Heart right ventricle (tissue), 16 donors: Measurements from ENCODE around the gene HNRNPCL4. TPM values are rescaled to one million over a fixed set of nuclear protein-coding genes. Genes with fewer than 3 reads are reported as not detected.
"Not testable (repeated sequence)": the region's sequence is repeated elsewhere in the genome, so short reads cannot be mapped to it uniquely, and the experiment has no call there.

Source experiments
- ATAC-seq, 8 donors: fragments of 200-7000 bp; cut with Tn5 transposase; one replicate each; pipeline ENCODE4 v1.9.1; 2020; ENCODE audit warnings: mild to moderate bottlenecking in 8 of 8, moderate library complexity in 8 of 8, moderate number of reproducible peaks in 1 of 8
- DNase-seq, 2 donors: peaks; one replicate each; pipeline ENCODE4 v3.0.0-alpha.2; 2020
- H3K27ac ChIP-seq, 10 donors: fragments of 200-600 bp; sonication (generic) in 2 of 10; one replicate each; pipeline versions ENCODE4 v1.5.0 to v1.8.0; 2020 to 2022; ENCODE audit warnings: mild to moderate bottlenecking in 3 of 10
- H3K27me3 ChIP-seq, 7 donors: fragments of 200-600 bp; one replicate each; pipeline ENCODE4 v1.8.0; 2021 to 2022; ENCODE audit warnings: mild to moderate bottlenecking in 2 of 7
- H3K36me3 ChIP-seq, 9 donors: fragments of 200-600 bp; sonication (generic) in 1 of 9; one replicate each; pipeline versions ENCODE4 v1.5.0 to v1.8.0; 2020 to 2022; ENCODE audit warnings: mild to moderate bottlenecking in 2 of 9
- H3K4me1 ChIP-seq, 9 donors: fragments of 200-600 bp; sonication (generic) in 1 of 9; one replicate each; pipeline versions ENCODE4 v1.5.0 to v1.8.0; 2020 to 2022; ENCODE audit warnings: mild to moderate bottlenecking in 4 of 9
- H3K4me3 ChIP-seq, 10 donors: fragments of 200-600 bp; sonication (generic) in 2 of 10; one replicate each; pipeline versions ENCODE4 v1.5.0 to v1.8.0; 2020 to 2022; ENCODE audit warnings: mild to moderate bottlenecking in 7 of 10, moderate library complexity in 2 of 10
- H3K9me3 ChIP-seq, 11 donors: fragments of 200-600 bp in 10 of 11; sonication (generic) in 2 of 11; one replicate each; pipeline versions ENCODE4 v1.5.0 to v1.8.0; 2013 to 2022; ENCODE audit warnings: mild to moderate bottlenecking in 2 of 11, control low read depth in 1 of 11, moderate library complexity in 1 of 11
- WGBS, 2 donors: extraction: QIAGEN DNeasy Blood & Tissue Kit; methylation state at CpG; one replicate each; pipeline ENCODE4 v1.1.7; 2013; ENCODE audit warnings: inconsistent platforms in 1 of 2; 5-methylcytosine and 5-hydroxymethylcytosine counted together
- intact Hi-C, 10 donors: fragments of 100-400 bp; cut with DNase I; formaldehyde crosslinking; loops; one replicate each; pipeline versions ENCODE4 v1.11.1 to v1.14.2; 2022
- long read RNA-seq, 3 donors: library from polyadenylated mRNA; unstranded; transcript quantifications; one replicate each; pipeline ENCODE4 v2.0.0, GENCODE V29; 2020 to 2021
- polyA plus RNA-seq, 2 donors: library from polyadenylated mRNA; stranded (reverse); fragments of 200-250 nt; gene quantifications; one replicate each; pipeline ENCODE4 v1.2.3, GENCODE V29; 2013
- total RNA-seq, 10 donors: library from RNA; stranded (reverse); fragmentation: NEBNext Ultra II Directional in 3 of 10; extraction: Animal tissue kit (Norgen Biotek cat#: 25700) in 3 of 10; gene quantifications; one replicate each; pipeline versions ENCODE4 v1.2.1 to v1.2.4, GENCODE V29; 2021 to 2023
- donor health status: Arrhythmogenic right ventricular cardiomyopathy.
- donor health status: ischemic (EF 13 %, LVEDD 7.1; RV severe dilation, severe dysfunction).
- donor health status: healthy with polysubstance abuse.
- donor health status: DM: no; HTN: yes; CAD: no.
- donor health status: DM: no; HTN: no; CAD: no.
- donor health status: ischemic (EF 25% LVEDD 6.9; RV normal size, moderate dysfunction).
- donor health status: ischemic (EF 25% LVEDD 5.7; RV mildly dilated, moderate dysfunction).
- donor health status: healthy.
- donor health status: DM: yes; HTN: yes; CAD: no.
- donor health status: Ischemic cardiomyopathy.
- donor health status: ischemic (EF 35%, LVEDD 5.7; RV mildly dilated, moderate dysfunction).
- donor health status: nonischemic (EF 11% LVEDD 7.7; RV severe dilation, severe dysfunction).
- donor health status: DM: yes; HTN: yes; CAD: no.
- donor health status: PGD.
- donor health status: ischemic (EF 29% LVEDD 5.4; RV normal size, mild dysfunction).
- donor health status: nonischemic (EF 23%, LVEDD 6.1; RV moderate dilation, normal function).

HNRNPCL4 gene
- total RNA-seq, result not detected
- not detected for polyA plus RNA-seq
- long read RNA-seq, donor 1, result 0 reads
- long read RNA-seq, donor 2, result 0 reads
- long read RNA-seq, donor 3, result 0 reads

- H3K4me1 ChIP-seq, H3K4me3 ChIP-seq, H3K9me3 ChIP-seq, H3K27ac ChIP-seq, ATAC-seq, DNase-seq, H3K36me3 ChIP-seq, H3K27me3 ChIP-seq, intact Hi-C loops: not testable (repeated sequence)
- no CpG with 5 or more reads among the region's 8 CpGs for WGBS, 2 donors
Measured at GRCh38 chr1:13165531-13165930, at the start of gene HNRNPCL4. Gene HNRNPCL4 (minus strand): TSS chr1:13165631. CDS start chr1:13165467, 164 bp downstream.

GRCh38 chr1:13208712-13209111, 43.3 kb upstream of the HNRNPCL4 start:
- DNase-seq, H3K9me3 ChIP-seq, H3K4me3 ChIP-seq, H3K36me3 ChIP-seq, intact Hi-C loops, H3K27ac ChIP-seq, H3K27me3 ChIP-seq, H3K4me1 ChIP-seq, ATAC-seq: not testable (repeated sequence)
- WGBS, 2 donors, result no CpG with 5 or more reads among the region's 9 CpGs

- ATAC-seq, H3K27me3 ChIP-seq, H3K4me1 ChIP-seq, intact Hi-C loops, H3K27ac ChIP-seq, H3K4me3 ChIP-seq, H3K9me3 ChIP-seq, H3K36me3 ChIP-seq, DNase-seq: not testable (repeated sequence)
- WGBS, 2 donors, result no CpG with 5 or more reads among the region's 5 CpGs
Measured at GRCh38 chr1:13201309-13201708, 35.9 kb upstream of the HNRNPCL4 start, which contains the start of gene PRAMEF13. Gene PRAMEF13 (minus strand): TSS chr1:13201409. CDS start chr1:13199589, 1,820 bp downstream.

GRCh38 chr1:13171548-13171947, 6.1 kb upstream of the HNRNPCL4 start, which contains the start of gene PRAMEF9:
Gene PRAMEF9 (plus strand): TSS chr1:13171848. CDS start chr1:13175281, 3,433 bp downstream.
- not testable (repeated sequence) for ATAC-seq
- whole genome bisulfite sequencing, 2 donors, result 86 to 95% methylated on average over 1 of the region's 2 CpGs

GRCh38 chr1:13155909-13156308, 9.5 kb downstream of the HNRNPCL4 start, which contains the start of gene PRAMEF26:
Gene PRAMEF26 (minus strand): TSS chr1:13156009. CDS start chr1:13153095, 2,914 bp downstream.
- DNase-seq, H3K27me3 ChIP-seq, H3K27ac ChIP-seq, H3K9me3 ChIP-seq, intact Hi-C loops, ATAC-seq, H3K36me3 ChIP-seq, H3K4me3 ChIP-seq, H3K4me1 ChIP-seq: not testable (repeated sequence)
- WGBS, 2 donors, result 75 to 100% methylated on average over 1 of the region's 5 CpGs

More at GRCh38 chr1:13171548-13171947, 6.1 kb upstream of the HNRNPCL4 start, which contains the start of gene PRAMEF9:
- H3K4me3 ChIP-seq, H3K36me3 ChIP-seq, H3K9me3 ChIP-seq, DNase-seq, intact Hi-C loops, H3K4me1 ChIP-seq, H3K27me3 ChIP-seq, H3K27ac ChIP-seq: not testable (repeated sequence)

- intact Hi-C loops, H3K4me1 ChIP-seq, H3K4me3 ChIP-seq, H3K27ac ChIP-seq, ATAC-seq, H3K9me3 ChIP-seq, DNase-seq, H3K36me3 ChIP-seq: not testable (repeated sequence)
- peaks cover 0 to 25% (median 0%) of the 10 kb centered on the region in 7 donors for H3K27me3 ChIP-seq
- WGBS, 2 donors, result 90% methylated on average over 6 of the region's 6 CpGs
Measured at GRCh38 chr1:13116754-13117153, 48.7 kb downstream of the HNRNPCL4 start, which contains the start of gene HNRNPCL2. Gene HNRNPCL2 (minus strand): TSS chr1:13116854. CDS start chr1:13116400, 454 bp downstream.

Other genes with a start within 250 kb of the HNRNPCL4 start
- gene PRAMEF7, start 249.0 kb downstream of the HNRNPCL4 start, total RNA-seq, result not detected
- gene PRAMEF7, start 249.0 kb downstream of the HNRNPCL4 start, polyA plus RNA-seq, result not detected
- gene PRAMEF6, start 218.1 kb downstream of the HNRNPCL4 start, total RNA-seq, result not detected
- gene PRAMEF6, start 218.1 kb downstream of the HNRNPCL4 start, polyA plus RNA-seq, result not detected
- gene PRAMEF27, start 109.1 kb downstream of the HNRNPCL4 start, total RNA-seq, result not detected
- gene PRAMEF27, start 109.1 kb downstream of the HNRNPCL4 start, polyA plus RNA-seq, result not detected
- gene HNRNPCL3, start 104.9 kb downstream of the HNRNPCL4 start, total RNA-seq, result not detected
- not detected for gene HNRNPCL3, start 104.9 kb downstream of the HNRNPCL4 start, polyA plus RNA-seq
- gene PRAMEF25, start 94.9 kb downstream of the HNRNPCL4 start, total RNA-seq, result not detected
- gene PRAMEF25, start 94.9 kb downstream of the HNRNPCL4 start, polyA plus RNA-seq, result not detected
- not detected for gene HNRNPCL2, start 48.8 kb downstream of the HNRNPCL4 start, total RNA-seq
- gene HNRNPCL2, start 48.8 kb downstream of the HNRNPCL4 start, polyA plus RNA-seq, result not detected
- not detected for gene PRAMEF26, start 9.6 kb downstream of the HNRNPCL4 start, total RNA-seq
- gene PRAMEF26, start 9.6 kb downstream of the HNRNPCL4 start, polyA plus RNA-seq, result not detected
- not detected for gene PRAMEF9, start 6.2 kb upstream of the HNRNPCL4 start, total RNA-seq
- not detected for gene PRAMEF9, start 6.2 kb upstream of the HNRNPCL4 start, polyA plus RNA-seq
- gene PRAMEF13, start 35.8 kb upstream of the HNRNPCL4 start, total RNA-seq, result not detected
- not detected for gene PRAMEF13, start 35.8 kb upstream of the HNRNPCL4 start, polyA plus RNA-seq
- not detected for gene PRAMEF18, start 60.5 kb upstream of the HNRNPCL4 start, total RNA-seq
- gene PRAMEF18, start 60.5 kb upstream of the HNRNPCL4 start, polyA plus RNA-seq, result not detected
- gene PRAMEF5, start 88.6 kb upstream of the HNRNPCL4 start, total RNA-seq, result not detected
- gene PRAMEF5, start 88.6 kb upstream of the HNRNPCL4 start, polyA plus RNA-seq, result not detected
- not detected for gene PRAMEF8, start 119.5 kb upstream of the HNRNPCL4 start, total RNA-seq
- not detected for gene PRAMEF8, start 119.5 kb upstream of the HNRNPCL4 start, polyA plus RNA-seq
- gene PRAMEF33, start 137.9 kb upstream of the HNRNPCL4 start, total RNA-seq, result not detected
- gene PRAMEF33, start 137.9 kb upstream of the HNRNPCL4 start, polyA plus RNA-seq, result not detected
- not detected for gene PRAMEF15, start 149.9 kb upstream of the HNRNPCL4 start, total RNA-seq
- gene PRAMEF15, start 149.9 kb upstream of the HNRNPCL4 start, polyA plus RNA-seq, result not detected
- gene PRAMEF14, start 181.5 kb upstream of the HNRNPCL4 start, total RNA-seq, result not detected
- gene PRAMEF14, start 181.5 kb upstream of the HNRNPCL4 start, polyA plus RNA-seq, result not detected
- gene PRAMEF19, start 206.3 kb upstream of the HNRNPCL4 start, total RNA-seq, result not detected
- gene PRAMEF19, start 206.3 kb upstream of the HNRNPCL4 start, polyA plus RNA-seq, result not detected
- not detected for gene PRAMEF17, start 224.0 kb upstream of the HNRNPCL4 start, total RNA-seq
- not detected for gene PRAMEF17, start 224.0 kb upstream of the HNRNPCL4 start, polyA plus RNA-seq
- gene PRAMEF20, start 244.8 kb upstream of the HNRNPCL4 start, total RNA-seq, result not detected
- gene PRAMEF20, start 244.8 kb upstream of the HNRNPCL4 start, polyA plus RNA-seq, result not detected